Epithelial cell of prostate (primary cell): ENCODE measurements around the gene CAD.
"Not testable (repeated sequence)": the region's sequence is repeated elsewhere in the genome, so short reads cannot be mapped to it uniquely, and the experiment has no call there.

Experiments
- DNase-seq: peaks from one replicate; pipeline ENCODE4 v3.0.0-alpha.2; 2011; ENCODE audit warnings: low read depth, low spot score
- H3K27ac ChIP-seq: fragments of 450-650 bp; 2 replicates; pipeline ENCODE4 v1.5.1; 2017; ENCODE audit warnings: mild to moderate bottlenecking

The CAD gene

DNA sequence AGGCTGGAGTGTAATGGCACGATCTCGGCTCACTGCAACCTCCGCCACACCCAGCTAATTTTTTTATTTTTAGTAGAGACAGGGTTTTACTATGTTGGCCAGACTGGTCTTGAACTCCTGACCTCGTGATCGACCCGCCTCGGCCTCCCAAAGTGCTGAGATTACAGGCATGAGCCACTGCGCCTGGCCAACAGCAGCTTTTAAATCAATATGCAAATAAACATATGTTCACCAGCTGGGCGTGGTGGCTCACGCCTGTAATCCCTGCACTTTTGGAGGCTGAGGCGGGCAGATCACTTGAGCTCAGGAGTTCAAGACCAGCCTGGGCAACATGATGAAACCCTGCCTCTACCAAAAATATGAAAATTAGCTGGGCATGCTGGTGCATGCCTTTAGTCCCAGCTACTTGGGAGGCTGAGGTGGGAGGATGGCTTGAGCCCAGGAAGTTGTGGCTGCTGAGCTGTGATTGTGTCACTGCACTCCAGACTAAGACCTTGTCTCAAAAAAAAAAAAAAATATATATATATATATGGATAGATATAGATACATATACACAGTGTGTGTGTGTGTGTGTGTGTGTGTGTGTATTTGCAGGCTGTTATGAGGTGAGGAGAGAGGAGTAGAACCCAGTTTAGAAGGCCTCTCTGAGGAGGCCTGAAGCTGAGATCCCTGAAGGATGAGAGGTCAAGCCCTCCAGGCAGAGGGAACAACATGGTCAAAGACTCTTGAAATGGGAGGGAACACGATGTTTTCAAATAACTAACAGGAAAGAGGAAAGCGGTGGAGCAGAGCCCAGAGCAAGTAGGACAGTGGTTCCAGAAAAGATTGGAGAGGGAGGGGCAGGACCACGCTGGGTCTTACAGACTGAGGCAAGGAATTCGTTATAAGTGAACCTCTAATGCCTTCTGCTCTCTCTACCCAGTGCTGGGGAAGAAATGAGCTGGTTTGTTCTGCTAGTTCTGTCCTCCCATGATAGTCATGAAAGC is 55.7 kb downstream of the CAD start:
- not testable (repeated sequence) for DNase-seq, H3K27ac ChIP-seq

DNA sequence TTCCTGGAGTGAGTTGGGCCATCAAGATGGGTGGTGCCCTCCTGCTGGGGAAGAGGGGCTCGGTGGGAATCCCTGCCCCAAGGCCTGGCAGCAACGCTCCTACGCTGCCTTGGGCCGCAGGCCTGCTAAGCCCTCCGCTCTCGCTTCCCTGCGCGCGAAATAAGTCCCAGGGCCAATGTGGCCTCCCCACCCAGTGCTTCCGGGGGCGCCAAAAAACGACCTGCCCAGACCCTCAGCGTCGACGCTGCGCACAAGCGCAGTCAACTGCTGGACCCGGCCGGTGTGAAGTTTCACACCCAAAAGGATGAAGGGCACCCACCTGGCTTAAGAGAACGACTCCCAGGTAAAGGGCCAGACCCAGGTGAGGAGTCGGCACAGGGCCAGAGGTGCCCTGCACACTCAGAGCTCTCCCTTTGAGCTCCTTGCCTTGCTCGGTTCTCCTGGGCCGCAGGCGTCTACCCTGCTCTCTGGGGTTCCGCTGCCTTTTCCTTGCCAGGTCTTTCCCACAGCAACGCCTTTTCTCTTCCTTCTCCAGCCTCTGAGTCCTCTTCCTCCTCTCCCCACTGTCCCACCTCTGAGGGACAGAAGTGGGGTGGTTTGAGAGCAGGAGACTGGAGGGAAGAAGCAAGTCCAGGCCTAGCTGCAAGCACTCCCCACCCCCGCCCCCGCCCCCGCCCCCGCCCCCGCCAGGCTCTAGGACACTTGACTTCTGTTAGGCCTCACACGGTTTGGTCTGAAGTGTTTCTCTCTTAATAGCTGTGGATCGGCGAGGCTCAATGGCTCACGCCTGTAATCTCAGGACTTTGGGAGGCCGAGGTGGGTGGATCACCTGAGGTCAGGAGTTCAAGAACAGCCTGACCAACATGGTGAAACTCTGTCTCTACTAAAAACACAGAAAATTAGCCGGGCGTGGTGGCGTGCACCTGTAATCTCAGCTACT is 58.3 kb downstream of the CAD start, which contains the start of gene DNAJC5G:
Gene DNAJC5G, plus strand, starts transcription at position 223 of the 940 bp plus-strand sequence. CDS start 1,296 bp downstream, outside the sequence.
- DNase-seq = no peak
- H3K27ac ChIP-seq = no peak within 1 kb of the TSS

DNA sequence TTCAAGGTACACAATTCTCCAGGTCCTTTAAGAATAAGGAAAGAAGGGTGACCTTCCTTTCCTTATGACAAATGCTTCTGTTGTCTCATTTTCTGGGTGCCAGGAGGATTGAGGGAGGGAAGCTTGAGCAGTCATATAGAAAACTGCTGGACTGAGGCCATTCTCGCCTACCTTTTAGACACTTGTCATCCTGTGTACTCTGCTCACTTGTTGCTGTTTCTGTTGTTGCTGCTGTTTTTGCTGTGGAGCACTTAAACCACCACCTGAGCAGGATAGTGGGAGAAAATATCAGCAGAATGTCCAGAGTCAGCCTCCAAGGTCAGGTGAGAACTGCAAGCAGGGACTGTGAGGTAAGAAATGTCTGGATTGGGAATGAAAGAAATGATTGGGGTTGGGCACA is 60.8 kb downstream of the CAD start:
- DNase-seq = no peak
- no peak overlapping the region for H3K27ac ChIP-seq

DNA sequence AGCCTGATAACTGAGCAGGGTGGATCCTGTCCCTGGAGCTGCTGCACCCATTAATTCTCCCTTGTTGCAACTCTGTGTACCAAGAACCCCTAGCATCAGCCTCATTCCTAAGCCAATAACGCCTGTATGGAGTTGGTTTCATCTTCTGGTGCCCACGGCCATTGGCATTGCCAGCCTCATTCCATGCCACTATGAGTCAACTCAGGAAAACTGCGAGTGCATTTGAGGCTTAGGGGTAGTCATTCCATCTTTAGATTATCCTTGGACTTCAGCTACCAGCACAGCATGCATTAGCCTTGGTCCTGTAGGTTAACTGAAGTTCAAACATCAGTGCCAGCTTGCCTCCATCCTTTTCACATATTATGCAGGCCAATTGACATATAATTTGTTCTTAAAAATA is 63.7 kb downstream of the CAD start:
- DNase-seq = no peak
- H3K27ac ChIP-seq = no peak overlapping the region

DNA sequence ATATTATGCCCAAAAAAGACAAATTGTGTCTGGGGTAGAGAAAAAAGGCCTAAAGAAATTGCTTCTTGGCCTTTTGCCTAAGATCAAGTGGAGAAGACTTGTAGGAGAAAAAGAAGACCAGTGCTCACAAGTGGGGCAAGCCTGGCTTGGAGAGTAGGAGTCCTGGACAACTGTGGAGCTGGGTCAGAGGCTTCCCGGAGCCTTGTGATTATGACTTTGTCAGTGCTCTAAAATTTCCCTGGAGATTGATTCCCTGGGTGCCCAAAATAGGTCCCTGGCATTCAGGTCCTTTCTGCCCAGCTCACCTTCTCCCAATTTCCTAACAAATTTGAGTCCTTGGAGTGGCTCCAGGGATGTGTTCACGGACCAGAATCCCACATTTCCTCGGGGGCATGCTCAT is 64.3 kb downstream of the CAD start:
- H3K27ac ChIP-seq = no peak overlapping the region
- DNase-seq = no peak

DNA sequence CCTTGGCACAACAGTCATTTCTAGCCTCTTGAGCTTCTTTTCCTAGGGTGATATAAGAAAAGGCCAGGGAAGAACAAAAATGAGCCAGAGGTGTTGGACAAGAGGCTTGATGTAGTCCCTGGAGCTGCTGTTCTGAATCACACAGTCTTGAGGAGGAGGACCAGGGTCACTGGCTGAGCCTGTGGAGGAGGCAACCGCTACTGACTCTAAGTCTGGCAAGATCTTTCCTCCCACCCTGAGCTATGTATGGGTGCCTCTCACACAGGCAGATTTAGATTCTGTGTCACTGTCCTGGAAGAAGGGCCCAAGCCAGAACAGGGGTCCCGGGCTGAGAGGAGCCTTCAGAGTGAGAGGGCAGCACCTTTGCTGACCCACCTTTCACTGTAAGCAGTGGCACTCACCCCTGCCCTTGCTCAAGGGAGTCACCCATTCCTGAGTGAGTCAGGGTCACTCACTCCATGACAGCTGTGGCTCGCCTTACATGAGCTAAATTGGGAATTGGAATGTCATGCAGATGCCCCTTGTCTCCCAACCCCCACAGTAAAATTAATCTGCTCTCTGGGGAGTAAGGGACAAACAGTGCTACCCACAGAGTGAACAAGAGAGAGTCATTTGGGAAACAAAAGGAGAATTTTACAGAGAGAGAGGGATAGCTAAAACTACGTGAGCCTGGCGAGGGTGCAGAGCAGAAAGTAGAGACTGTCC is 64.8 kb downstream of the CAD start, which contains the start of gene TRIM54:
Gene TRIM54, plus strand, starts transcription at position 575 of the 705 bp plus-strand sequence. CDS start 303 bp downstream, outside the sequence.
- no peak for DNase-seq
- H3K27ac ChIP-seq = no peak within 1 kb of the TSS

DNA sequence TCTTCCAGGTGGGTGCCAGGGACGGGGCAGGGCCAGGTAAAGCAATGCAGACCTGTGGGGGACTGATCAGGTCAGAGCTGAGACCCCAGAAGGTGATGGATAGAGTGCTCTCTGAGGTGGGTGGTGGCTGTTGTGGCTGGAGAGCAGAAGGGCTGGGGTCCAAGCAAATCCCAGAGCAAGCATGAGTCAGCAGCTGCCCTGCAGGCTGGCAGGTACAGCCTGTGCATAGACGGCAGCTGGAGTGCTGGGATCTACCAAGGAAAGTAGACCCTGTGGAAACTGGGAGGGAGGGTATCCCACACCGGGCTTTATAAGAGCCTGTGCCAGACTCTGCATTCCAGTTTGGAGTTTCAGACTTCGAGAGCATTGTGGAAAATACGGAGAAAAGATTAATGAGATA is 65.7 kb downstream of the CAD start:
- no peak overlapping the region for H3K27ac ChIP-seq
- no peak for DNase-seq

DNA sequence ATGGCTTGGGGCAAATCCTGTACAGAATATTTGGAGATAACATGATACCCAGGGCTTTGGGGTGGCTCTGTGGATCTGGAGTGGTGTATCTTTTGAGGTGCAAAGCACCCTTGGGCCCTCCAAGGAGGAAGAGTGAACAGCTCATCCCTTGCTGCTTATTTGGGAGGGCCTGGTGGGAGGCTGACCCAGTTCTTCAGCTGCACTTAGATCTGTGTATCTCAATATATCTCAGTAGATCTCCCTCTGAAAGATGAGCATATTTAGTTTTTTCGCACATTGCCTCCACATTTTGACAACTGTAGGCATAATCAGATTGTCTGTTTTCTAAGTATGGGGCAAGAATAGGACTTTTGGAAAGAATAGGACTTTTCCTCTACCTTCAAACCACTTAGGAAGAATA is 67.8 kb downstream of the CAD start:
- DNase-seq = no peak
- no peak overlapping the region for H3K27ac ChIP-seq

DNA sequence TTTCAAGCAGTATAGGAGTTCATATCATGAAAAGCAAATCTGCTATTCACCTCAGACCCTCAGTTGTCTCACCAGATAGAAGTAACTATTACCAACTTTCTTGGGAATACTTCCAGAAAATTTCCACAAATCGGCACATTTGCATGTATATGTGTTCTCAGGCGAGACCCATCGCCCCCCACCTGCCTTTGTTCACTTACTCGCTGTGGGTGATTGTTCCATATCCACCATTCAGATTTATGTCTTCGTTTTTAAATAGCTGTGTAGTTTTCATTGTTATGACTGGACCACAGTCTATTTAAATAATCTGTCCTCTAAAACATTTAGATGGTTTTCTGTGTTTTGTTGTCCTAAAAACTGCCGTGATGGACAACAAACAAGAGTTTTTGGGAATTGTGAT is 68.3 kb downstream of the CAD start:
- no peak overlapping the region for H3K27ac ChIP-seq
- DNase-seq = no peak

DNA sequence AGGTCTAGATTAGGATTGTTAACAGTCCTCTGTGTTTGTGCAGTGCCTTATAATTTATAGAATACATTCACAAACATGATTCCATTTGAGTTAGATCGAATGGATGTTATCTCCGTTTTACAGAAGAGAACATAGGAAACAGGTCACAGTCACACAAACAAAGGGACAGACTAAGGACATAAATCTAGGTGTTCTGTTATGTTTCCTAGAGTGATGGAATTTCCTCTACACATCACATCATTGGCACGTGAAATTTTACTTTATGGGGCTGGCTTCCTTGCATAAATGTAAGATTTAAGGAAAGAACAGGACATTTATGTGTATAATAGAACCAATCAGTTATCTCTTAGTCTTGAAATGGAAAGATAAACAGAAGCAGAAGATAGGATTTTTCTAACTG is 71.4 kb downstream of the CAD start:
- no peak overlapping the region for H3K27ac ChIP-seq
- no peak for DNase-seq

DNA sequence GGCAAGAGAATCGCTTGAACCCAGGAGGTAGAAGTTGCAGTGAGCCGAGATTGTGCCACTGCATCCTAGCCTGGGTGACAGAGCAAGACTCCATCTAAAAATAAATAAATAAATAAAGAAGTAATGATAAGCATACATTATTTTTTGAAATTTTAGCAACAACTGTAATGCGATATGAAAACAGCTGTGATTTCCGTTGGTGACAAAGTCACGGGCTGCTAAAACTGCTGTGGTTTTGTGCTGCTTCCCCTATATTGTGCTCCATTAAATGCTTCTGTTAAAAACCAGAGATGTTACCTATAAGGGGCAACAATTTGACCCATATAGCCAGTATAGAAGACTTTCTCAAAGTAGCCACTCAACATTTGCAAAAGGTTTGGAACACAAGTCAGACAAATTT is 73.4 kb downstream of the CAD start:
- H3K27ac ChIP-seq = no peak overlapping the region
- no peak for DNase-seq

DNA sequence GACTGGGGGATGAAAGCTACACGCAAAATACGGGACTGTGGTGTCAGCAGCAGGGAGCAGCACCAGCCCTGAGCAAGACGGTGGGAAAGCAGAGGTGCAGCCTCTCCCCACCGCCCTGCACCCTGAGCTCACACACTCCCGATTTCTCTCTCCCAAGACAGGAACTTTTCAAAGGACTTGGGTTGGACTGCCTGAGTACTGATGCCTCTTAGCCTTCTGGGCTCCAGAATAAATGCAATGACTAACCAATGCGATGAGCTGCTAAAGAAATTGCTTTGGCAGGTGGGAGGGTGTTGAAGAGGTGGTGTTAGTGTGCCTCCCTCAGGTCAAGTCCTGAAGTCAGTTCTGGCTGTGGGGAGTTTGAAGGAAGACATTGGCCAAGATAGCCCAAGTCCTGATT is 74.7 kb downstream of the CAD start:
- no peak overlapping the region for H3K27ac ChIP-seq
- no peak for DNase-seq
